ENCODE measurements around the gene PNMA6E.

GRCh38 chrX:153388722-153389459, 12.3 kb downstream of the PNMA6E start:
- TF ChIP-seq EZH2phosphoT487 (IDR thresholded peaks at IDR 0.05; ENCODE audit: borderline replicate concordance, low read length) (no peak), CTCF (IDR thresholded peaks at IDR 0.05; ENCODE audit: low read depth, low read length, poor library complexity, severe bottlenecking) (no peak)
